OCI-LY7 (cell line): ENCODE results near the gene RASGRP1.

Source experiments
- EZH2phosphoT487 ChIP-seq: fragments of 200-600 bp; sonication (generic); IDR thresholded peaks from 2 replicates; pipeline ENCODE4 v1.6.1; 2018; ENCODE audit warnings: low read depth, borderline replicate concordance, mild to moderate bottlenecking, mixed run types, antibody characterized with exemption, low read length, moderate library complexity, mixed read lengths
- TF ChIP-seq, protein P1 (sequence below): fragments of 200-600 bp; sonication (generic); conservative IDR thresholded peaks from 2 replicates; pipeline ENCODE4 v1.5.1; 2014; ENCODE audit warnings: mild to moderate bottlenecking, antibody characterized with exemption, low read length, moderate library complexity, mixed read lengths

DNA sequence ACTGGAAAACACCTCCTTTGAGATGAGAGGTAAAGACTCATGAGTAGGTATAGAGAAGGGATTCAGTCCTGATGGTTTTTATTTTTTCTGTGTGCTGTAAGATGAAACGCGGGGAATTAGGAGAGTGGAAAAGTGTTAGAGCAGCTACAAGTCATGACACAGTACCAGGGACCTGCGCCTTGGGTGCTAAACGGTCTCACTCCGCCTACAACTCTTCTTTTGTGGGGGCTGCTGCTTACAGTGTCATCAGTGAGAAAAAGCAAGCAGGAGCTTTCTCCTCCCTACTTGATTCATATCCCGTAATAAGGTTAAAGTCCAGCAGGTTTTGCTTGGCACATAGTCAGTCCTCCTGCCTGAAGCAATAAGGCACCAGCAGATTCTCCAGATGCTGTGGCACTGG, 39.1 kb downstream of the RASGRP1 start:
- TF ChIP-seq, protein P1, sequence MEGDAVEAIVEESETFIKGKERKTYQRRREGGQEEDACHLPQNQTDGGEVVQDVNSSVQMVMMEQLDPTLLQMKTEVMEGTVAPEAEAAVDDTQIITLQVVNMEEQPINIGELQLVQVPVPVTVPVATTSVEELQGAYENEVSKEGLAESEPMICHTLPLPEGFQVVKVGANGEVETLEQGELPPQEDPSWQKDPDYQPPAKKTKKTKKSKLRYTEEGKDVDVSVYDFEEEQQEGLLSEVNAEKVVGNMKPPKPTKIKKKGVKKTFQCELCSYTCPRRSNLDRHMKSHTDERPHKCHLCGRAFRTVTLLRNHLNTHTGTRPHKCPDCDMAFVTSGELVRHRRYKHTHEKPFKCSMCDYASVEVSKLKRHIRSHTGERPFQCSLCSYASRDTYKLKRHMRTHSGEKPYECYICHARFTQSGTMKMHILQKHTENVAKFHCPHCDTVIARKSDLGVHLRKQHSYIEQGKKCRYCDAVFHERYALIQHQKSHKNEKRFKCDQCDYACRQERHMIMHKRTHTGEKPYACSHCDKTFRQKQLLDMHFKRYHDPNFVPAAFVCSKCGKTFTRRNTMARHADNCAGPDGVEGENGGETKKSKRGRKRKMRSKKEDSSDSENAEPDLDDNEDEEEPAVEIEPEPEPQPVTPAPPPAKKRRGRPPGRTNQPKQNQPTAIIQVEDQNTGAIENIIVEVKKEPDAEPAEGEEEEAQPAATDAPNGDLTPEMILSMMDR: no peak
- TF ChIP-seq EZH2phosphoT487: no peak
